ENCODE results near the gene PARVA.

Gene PARVA

GRCh38 chr11:12403122-12403996 lies 26.0 kb downstream of the PARVA start:
- no peak for DNase-seq (ENCODE audit: low read depth in 1 of 2, low spot score in 1 of 2)

GRCh38 chr11:12403997-12404350 lies 26.6 kb downstream of the PARVA start:
- DNase-seq (ENCODE audit: low read depth in 1 of 2, low spot score in 1 of 2): no peak

GRCh38 chr11:12404436-12404835 lies 27.1 kb downstream of the PARVA start:
- no peak for DNase-seq (ENCODE audit: low read depth in 1 of 2, low spot score in 1 of 2)

GRCh38 chr11:12408156-12408770 lies 30.9 kb downstream of the PARVA start:
- DNase-seq (ENCODE audit: low read depth in 1 of 2, low spot score in 1 of 2): no peak

- DNase-seq (ENCODE audit: low read depth in 1 of 2, low spot score in 1 of 2): no peak
Measured at GRCh38 chr11:12409621-12410005, 32.2 kb downstream of the PARVA start.

- DNase-seq (ENCODE audit: low read depth in 1 of 2, low spot score in 1 of 2): no peak
Measured at GRCh38 chr11:12410006-12410728, 32.8 kb downstream of the PARVA start.

- DNase-seq (ENCODE audit: low read depth in 1 of 2, low spot score in 1 of 2): no peak
Measured at GRCh38 chr11:12411393-12411792, 34.0 kb downstream of the PARVA start.

- DNase-seq (ENCODE audit: low read depth in 1 of 2, low spot score in 1 of 2): no peak
Measured at GRCh38 chr11:12411806-12412727, 34.7 kb downstream of the PARVA start.

- DNase-seq (ENCODE audit: low read depth in 1 of 2, low spot score in 1 of 2): no peak
Measured at GRCh38 chr11:12413141-12414052, 36.0 kb downstream of the PARVA start.

- DNase-seq (ENCODE audit: low read depth in 1 of 2, low spot score in 1 of 2): no peak
Measured at GRCh38 chr11:12414611-12415010, 37.2 kb downstream of the PARVA start.

GRCh38 chr11:12415342-12415966 lies 38.1 kb downstream of the PARVA start:
- no peak for DNase-seq (ENCODE audit: low read depth in 1 of 2, low spot score in 1 of 2)

GRCh38 chr11:12416552-12416951 lies 39.2 kb downstream of the PARVA start:
- no peak for DNase-seq (ENCODE audit: low read depth in 1 of 2, low spot score in 1 of 2)

- no peak for DNase-seq (ENCODE audit: low read depth in 1 of 2, low spot score in 1 of 2)
Measured at GRCh38 chr11:12417691-12418611, 40.6 kb downstream of the PARVA start.

- DNase-seq (ENCODE audit: low read depth in 1 of 2, low spot score in 1 of 2): no peak
Measured at GRCh38 chr11:12420040-12420439, 42.7 kb downstream of the PARVA start.

- DNase-seq (ENCODE audit: low read depth in 1 of 2, low spot score in 1 of 2): no peak
Measured at GRCh38 chr11:12420706-12421105, 43.3 kb downstream of the PARVA start.

- DNase-seq (ENCODE audit: low read depth in 1 of 2, low spot score in 1 of 2): no peak
Measured at GRCh38 chr11:12421386-12421785, 44.0 kb downstream of the PARVA start.

- no peak for DNase-seq (ENCODE audit: low read depth in 1 of 2, low spot score in 1 of 2)
Measured at GRCh38 chr11:12426176-12426575, 48.8 kb downstream of the PARVA start.

- no peak for DNase-seq (ENCODE audit: low read depth in 1 of 2, low spot score in 1 of 2)
Measured at GRCh38 chr11:12429155-12429554, 51.8 kb downstream of the PARVA start.
